VCaP (cell line): Measurements from ENCODE around the gene KCNIP4.
A peak's percentile ranks its signal among the peaks of the same experiment; 100 is the strongest.
"Not testable (repeated sequence)": the region's sequence is repeated elsewhere in the genome, so short reads cannot be mapped to it uniquely, and the experiment has no call there.

Experiments used
- H3K27ac ChIP-seq: fragments of 450-650 bp; 2 replicates; pipeline ENCODE4 v1.5.1; 2017
- TF ChIP-seq, protein P1 (sequence below): fragments of 450-650 bp; conservative IDR thresholded peaks from 2 replicates; pipeline ENCODE4 v1.5.1; 2017; ENCODE audit warnings: mild to moderate bottlenecking, moderate library complexity

Gene KCNIP4

DNA sequence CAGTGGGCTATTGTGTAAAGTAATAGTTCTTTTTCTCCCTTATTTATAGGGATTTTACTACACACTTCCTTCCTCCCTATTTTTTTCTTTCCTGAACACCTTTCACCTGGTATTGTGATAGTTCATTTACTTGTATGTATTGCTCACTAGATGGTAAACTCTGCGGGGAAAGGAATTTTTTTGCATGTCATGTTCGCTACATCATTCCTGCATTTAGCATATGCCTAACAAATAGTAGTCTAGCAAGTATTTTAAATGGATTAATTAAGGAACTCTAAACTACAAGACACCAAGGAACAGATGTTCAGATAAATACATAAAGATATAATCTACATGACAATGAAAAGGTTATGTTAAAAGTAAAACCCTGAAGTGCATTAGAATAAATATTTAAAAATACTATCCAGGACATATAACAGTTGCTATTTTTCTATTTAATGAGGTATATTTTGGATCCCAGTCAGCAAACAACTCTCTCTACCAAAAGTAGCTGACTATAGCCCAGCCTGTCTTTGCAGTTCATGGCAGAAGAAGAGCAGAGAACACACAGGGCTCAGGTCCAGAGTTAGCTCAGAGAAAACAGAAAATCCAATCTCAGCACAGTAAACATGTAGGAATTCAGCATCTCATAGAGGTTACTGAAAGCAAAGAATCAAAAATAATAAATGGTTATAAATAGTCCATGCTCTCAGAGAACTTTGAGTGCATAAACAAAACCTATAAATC is 1160.5 kb downstream of the KCNIP4 start:
- TF ChIP-seq, protein P1, sequence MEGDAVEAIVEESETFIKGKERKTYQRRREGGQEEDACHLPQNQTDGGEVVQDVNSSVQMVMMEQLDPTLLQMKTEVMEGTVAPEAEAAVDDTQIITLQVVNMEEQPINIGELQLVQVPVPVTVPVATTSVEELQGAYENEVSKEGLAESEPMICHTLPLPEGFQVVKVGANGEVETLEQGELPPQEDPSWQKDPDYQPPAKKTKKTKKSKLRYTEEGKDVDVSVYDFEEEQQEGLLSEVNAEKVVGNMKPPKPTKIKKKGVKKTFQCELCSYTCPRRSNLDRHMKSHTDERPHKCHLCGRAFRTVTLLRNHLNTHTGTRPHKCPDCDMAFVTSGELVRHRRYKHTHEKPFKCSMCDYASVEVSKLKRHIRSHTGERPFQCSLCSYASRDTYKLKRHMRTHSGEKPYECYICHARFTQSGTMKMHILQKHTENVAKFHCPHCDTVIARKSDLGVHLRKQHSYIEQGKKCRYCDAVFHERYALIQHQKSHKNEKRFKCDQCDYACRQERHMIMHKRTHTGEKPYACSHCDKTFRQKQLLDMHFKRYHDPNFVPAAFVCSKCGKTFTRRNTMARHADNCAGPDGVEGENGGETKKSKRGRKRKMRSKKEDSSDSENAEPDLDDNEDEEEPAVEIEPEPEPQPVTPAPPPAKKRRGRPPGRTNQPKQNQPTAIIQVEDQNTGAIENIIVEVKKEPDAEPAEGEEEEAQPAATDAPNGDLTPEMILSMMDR = no peak
- H3K27ac ChIP-seq = peak overlapping the region; percentile 58

DNA sequence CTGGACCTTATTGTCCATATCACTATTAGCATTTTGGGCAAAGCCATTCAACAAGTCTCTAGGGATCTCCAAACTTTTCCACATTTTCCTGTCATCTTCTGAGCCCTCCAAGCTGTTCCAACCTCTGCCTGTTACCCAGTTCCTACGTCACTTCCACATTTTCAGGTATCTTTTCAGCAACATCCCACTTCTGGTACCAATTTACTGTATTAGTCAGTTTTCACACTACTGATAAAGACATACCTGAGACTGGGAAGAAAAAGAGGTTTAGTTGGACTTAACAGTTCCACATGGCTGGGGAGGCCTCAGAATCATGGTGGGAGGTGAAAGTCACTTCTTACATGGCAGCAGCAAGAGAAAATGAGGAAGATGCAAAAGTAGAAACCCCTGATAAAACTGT is 1165.4 kb downstream of the KCNIP4 start:
- H3K27ac ChIP-seq = not testable (repeated sequence)

DNA sequence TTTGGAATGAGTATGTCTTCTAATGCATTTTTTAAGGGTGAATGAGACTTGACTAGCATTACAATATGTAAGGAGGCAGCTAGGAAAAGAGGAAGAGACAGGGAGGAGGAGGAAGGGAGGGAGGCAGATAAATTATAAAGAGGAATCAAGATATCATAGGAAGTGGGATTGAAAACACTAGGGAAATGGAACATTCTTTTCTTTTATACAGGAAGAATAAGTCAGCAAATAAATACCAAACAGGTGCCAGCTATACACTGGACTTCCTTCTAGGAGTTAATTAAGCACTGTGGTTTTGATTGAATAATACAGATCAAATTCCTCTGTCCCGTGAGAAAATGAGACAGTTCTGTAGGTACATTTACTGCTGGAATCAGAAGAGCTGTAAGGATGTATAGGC is 1169.7 kb downstream of the KCNIP4 start:
- TF ChIP-seq, protein P1 = no peak
- no peak overlapping the region for H3K27ac ChIP-seq

DNA sequence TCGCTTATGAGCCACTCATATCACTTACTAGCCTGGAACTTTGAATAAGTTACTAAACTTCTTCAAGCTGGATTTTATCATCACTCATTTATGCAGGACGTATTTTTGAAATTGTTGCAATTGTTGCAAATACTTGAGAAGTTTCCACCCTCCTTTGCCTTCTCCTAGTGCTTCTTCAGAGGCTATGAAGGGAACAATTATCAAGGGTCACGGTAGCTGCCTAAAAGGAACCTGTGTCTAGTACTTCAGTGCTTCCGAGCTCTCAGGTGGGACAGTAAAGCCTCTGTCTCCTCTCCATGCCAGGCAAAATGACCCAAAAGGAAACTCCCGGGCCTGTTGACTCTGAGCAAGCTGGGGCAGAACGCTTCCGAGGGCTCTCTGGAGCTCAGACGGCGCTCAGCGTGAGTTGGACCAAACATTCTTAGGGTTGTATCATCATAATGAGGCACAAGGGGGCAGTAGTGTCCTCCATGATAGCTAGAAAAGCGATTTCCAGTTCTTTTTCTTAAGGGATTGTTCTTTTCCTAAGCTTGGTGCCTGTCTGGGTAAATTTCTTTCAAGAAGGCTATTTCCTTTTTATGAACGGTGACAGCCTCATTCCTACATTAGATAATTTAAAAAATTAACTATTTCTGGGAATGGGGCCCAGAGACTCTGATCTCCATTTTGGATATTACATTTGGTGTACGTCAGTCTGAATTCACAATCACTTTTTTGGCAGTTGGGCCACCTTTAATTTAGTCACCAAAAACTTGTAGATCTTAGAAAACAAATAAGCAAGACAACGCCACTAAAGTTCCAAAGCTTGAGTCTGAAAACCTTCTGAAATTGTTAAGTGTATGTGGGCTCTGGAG is 1175.2 kb downstream of the KCNIP4 start:
- TF ChIP-seq, protein P1 = peak; percentile 82
- H3K27ac ChIP-seq = no peak overlapping the region

DNA sequence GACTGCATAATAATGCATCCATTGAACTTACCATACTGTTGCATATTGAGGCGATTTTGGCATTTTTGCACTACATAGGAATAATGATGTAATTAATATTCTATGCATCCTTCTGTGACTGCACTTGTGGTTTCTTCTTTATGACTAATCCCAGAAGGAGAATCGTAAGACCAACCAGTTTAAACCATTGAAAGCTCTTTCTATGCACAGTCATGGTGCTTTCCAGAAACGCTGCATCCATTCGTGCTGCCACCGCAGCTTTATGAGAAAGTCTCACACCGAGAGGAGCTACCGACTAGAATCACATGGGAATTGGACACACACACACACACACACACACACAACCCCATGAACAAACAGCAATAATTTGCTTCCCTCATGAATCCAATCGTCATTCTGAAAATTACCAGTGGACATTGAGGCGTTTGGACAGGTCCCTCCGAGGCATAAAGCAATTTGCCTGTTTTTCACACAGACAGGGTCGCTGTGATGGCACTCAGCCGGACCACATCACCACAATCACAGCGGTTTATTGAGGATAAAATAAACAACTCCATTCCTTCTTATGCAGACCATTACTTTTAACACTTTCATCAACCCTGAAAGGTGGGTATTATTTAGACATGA is 1184.1 kb downstream of the KCNIP4 start:
- TF ChIP-seq, protein P1 = no peak
- H3K27ac ChIP-seq = no peak overlapping the region

DNA sequence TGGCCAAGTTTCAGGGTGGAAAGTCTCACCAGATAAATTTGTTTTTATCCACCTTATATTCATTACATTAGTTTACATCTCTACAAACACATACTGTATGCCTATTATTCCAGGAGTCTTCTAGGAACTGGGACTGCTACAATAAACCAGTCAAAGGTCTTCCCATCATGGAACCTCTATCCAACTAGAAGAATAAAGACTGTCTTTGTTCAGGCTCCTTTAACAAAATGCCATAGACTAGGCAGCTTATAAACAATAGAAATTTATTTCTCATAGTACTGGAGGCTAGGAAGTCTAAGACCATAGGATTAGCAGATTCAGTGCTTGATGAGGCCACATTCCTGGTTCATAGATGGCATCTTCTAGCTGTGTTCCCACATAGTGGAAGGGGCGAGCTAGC is 1186.7 kb downstream of the KCNIP4 start:
- TF ChIP-seq, protein P1 = no peak
- H3K27ac ChIP-seq = no peak overlapping the region

DNA sequence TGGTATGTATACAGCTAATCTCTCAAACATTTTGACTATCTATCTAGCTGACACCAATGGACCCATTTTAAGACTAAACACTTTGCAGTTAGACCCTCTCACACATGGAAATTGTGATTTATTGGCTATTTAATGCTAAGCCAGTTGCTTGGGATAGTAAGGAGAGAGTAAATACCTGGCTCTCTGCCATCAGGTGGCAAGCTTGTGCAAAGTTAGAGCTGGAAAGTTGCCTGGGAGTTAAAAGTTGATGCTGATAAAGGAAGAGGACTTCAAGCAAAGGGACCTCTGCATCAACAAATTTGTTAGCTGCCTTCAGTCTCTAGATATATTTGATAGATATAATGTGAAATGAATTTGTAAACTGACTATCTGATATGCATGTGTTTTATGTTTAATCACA is 1187.2 kb downstream of the KCNIP4 start:
- TF ChIP-seq, protein P1 = no peak

More for the DNA sequence above, 1187.2 kb downstream of the KCNIP4 start:
- no peak overlapping the region for H3K27ac ChIP-seq
